ENCODE results near the gene MICOS13. TPM values are rescaled to one million over a fixed set of nuclear protein-coding genes. Genes with fewer than 3 reads are reported as not detected.
A peak's percentile ranks its signal among the peaks of the same experiment; 100 is the strongest.

Gene MICOS13
- total and polyA plus RNA-seq, 5 experiments from 2014 or later = 40.1 to 110 (median 95.5) TPM

GRCh38 chr19:5697022-5697889 lies 16.9 kb upstream of the MICOS13 start:
- Mint-ChIP-seq H3K27me3 (no peaks in the 10 kb centered on the region), H3K27ac (peak overlapping the region in 3 of 10 donors; percentile 25 to 53 (median 52)), H3K9me3 (no peaks in the 10 kb centered on the region), H3K36me3 (peaks cover 0 to 47% (median 3%) of the 10 kb centered on the region in 3 donors), H3K4me3 (peak overlapping the region in 1 of 10 donors; percentile 38), H3K4me1 (peaks cover 4 to 14% (median 5%) of the 10 kb centered on the region in 4 donors)
- DNase-seq = no peak
- ATAC-seq = no peak
- POLR2A ChIA-PET = no interaction called here

- POLR2A ChIA-PET = no interaction called here
- H3K36me3 Mint-ChIP-seq = peaks cover 0 to 47% (median 3%) of the 10 kb centered on the region in 3 donors
- H3K4me3 Mint-ChIP-seq = no peak overlapping the region
- peak overlapping the region in 2 of 10 donors; percentile 25 to 52 for H3K27ac Mint-ChIP-seq
- H3K9me3 Mint-ChIP-seq = no peaks in the 10 kb centered on the region
- H3K4me1 Mint-ChIP-seq = peaks cover 4 to 15% (median 9%) of the 10 kb centered on the region in 4 donors
- no peak for DNase-seq
- H3K27me3 Mint-ChIP-seq = no peaks in the 10 kb centered on the region
- ATAC-seq = no peak
Observed at GRCh38 chr19:5696196-5697021, 16.1 kb upstream of the MICOS13 start.

GRCh38 chr19:5695649-5696195 lies 15.4 kb upstream of the MICOS13 start:
- no peaks in the 10 kb centered on the region for H3K27me3 Mint-ChIP-seq
- no peak overlapping the region for H3K4me3 Mint-ChIP-seq
- ATAC-seq (no peak), DNase-seq (no peak)
- peak overlapping the region in 2 of 10 donors; percentile 19 to 49 for H3K27ac Mint-ChIP-seq
- H3K4me1 Mint-ChIP-seq = peaks cover 7 to 20% (median 14%) of the 10 kb centered on the region in 4 donors
- peaks cover 0 to 49% (median 0%) of the 10 kb centered on the region in 3 donors for H3K36me3 Mint-ChIP-seq
- POLR2A ChIA-PET = interaction anchor here (0.7 kb wide), 1 partner anchor 20 kb away, joined by 5 read pairs; no protein-coding TSS in a partner anchor
- H3K9me3 Mint-ChIP-seq = no peaks in the 10 kb centered on the region

GRCh38 chr19:5694956-5695648 lies 14.8 kb upstream of the MICOS13 start:
- H3K9me3 Mint-ChIP-seq = no peaks in the 10 kb centered on the region
- H3K27ac Mint-ChIP-seq = peak overlapping the region in 3 of 10 donors; percentile 19 to 72 (median 56)
- ATAC-seq = no peak
- H3K27me3 Mint-ChIP-seq = no peaks in the 10 kb centered on the region
- H3K4me3 Mint-ChIP-seq = peak overlapping the region in 1 of 10 donors; percentile 2
- peaks cover 0 to 50% (median 0%) of the 10 kb centered on the region in 3 donors for H3K36me3 Mint-ChIP-seq
- POLR2A ChIA-PET = interaction anchor here (0.7 to 0.9 kb wide), 2 partner anchors 8 to 20 kb away, joined by 3 to 5 read pairs; no protein-coding TSS in a partner anchor
- DNase-seq = peak in 1 of 10 donors; percentile 16
- peaks cover 11 to 26% (median 18%) of the 10 kb centered on the region in 4 donors for H3K4me1 Mint-ChIP-seq

GRCh38 chr19:5694167-5694955 lies 14.0 kb upstream of the MICOS13 start:
- ATAC-seq (no peak), DNase-seq (peak in 1 of 10 donors; percentile 17)
- Mint-ChIP-seq H3K4me3 (peak overlapping the region in 2 of 10 donors; percentile 2 to 43), H3K27ac (peak overlapping the region in 2 of 10 donors; percentile 19 to 52), H3K4me1 (peaks cover 15 to 31% (median 23%) of the 10 kb centered on the region in 4 donors), H3K27me3 (no peaks in the 10 kb centered on the region), H3K36me3 (peaks cover 0 to 50% (median 0%) of the 10 kb centered on the region in 3 donors), H3K9me3 (no peaks in the 10 kb centered on the region)
- POLR2A ChIA-PET = interaction anchor here (0.6 to 1.3 kb wide), 3 partner anchors 8 to 25 kb away, joined by 3 read pairs; no protein-coding TSS in a partner anchor

GRCh38 chr19:5693195-5694166 lies 13.2 kb upstream of the MICOS13 start:
- H3K27ac Mint-ChIP-seq = peak overlapping the region in 3 of 10 donors; percentile 55 to 74 (median 56)
- peaks cover 15 to 31% (median 24%) of the 10 kb centered on the region in 4 donors for H3K4me1 Mint-ChIP-seq
- H3K9me3 Mint-ChIP-seq = no peaks in the 10 kb centered on the region
- POLR2A ChIA-PET = interaction anchor here (0.6 to 1.3 kb wide), 4 partner anchors 9 to 25 kb away, joined by 3 read pairs; no protein-coding TSS in a partner anchor
- no peaks in the 10 kb centered on the region for H3K27me3 Mint-ChIP-seq
- H3K36me3 Mint-ChIP-seq = peaks cover 0 to 44% (median 0%) of the 10 kb centered on the region in 3 donors
- peak overlapping the region in 3 of 10 donors; percentile 14 to 51 (median 24) for H3K4me3 Mint-ChIP-seq
- no peak for ATAC-seq
- peak in 1 of 10 donors; percentile 14 for DNase-seq

- H3K4me1 Mint-ChIP-seq = peaks cover 19 to 31% (median 29%) of the 10 kb centered on the region in 4 donors
- peak overlapping the region; percentile 42 to 96 (median 72) for H3K4me3 Mint-ChIP-seq
- H3K36me3 Mint-ChIP-seq = peaks cover 0 to 43% (median 0%) of the 10 kb centered on the region in 3 donors
- POLR2A ChIA-PET = interaction anchor here (1.0 kb wide), 1 partner anchor 13 kb away, joined by 3 read pairs; no protein-coding TSS in a partner anchor
- H3K9me3 Mint-ChIP-seq = no peaks in the 10 kb centered on the region
- DNase-seq = no peak
- ATAC-seq = no peak
- H3K27me3 Mint-ChIP-seq = no peaks in the 10 kb centered on the region
- peak overlapping the region in 7 of 10 donors; percentile 33 to 96 (median 72) for H3K27ac Mint-ChIP-seq
Observed at GRCh38 chr19:5692723-5693194, 12.4 kb upstream of the MICOS13 start.

GRCh38 chr19:5691822-5692722 lies 11.8 kb upstream of the MICOS13 start:
- Mint-ChIP-seq H3K27me3 (no peaks in the 10 kb centered on the region), H3K36me3 (peaks cover 0 to 40% (median 0%) of the 10 kb centered on the region in 3 donors), H3K9me3 (no peaks in the 10 kb centered on the region), H3K4me1 (peaks cover 19 to 31% (median 28%) of the 10 kb centered on the region in 4 donors), H3K4me3 (peak overlapping the region; percentile 43 to 97 (median 92)), H3K27ac (peak overlapping the region; percentile 48 to 98 (median 82))
- ATAC-seq (no peak), DNase-seq (peak in 1 of 10 donors; percentile 21)
- POLR2A ChIA-PET = interaction anchor here (1.0 to 4.2 kb wide), 4 partner anchors 12 to 71 kb away, joined by 3 to 68 read pairs (median 28); partner anchors contain the start of genes CATSPERD, HSD11B1L, LONP1 and MICOS13

Data from naive thymus-derived CD8-positive, alpha-beta T cell (primary cell).